ENCODE data around the gene SAMD11. TPM values are rescaled to one million over a fixed set of nuclear protein-coding genes. Genes with fewer than 3 reads are reported as not detected.
"Not testable (repeated sequence)": the region's sequence is repeated elsewhere in the genome, so short reads cannot be mapped to it uniquely, and the experiment has no call there.

SAMD11 gene
- total RNA-seq, 2 donors from 2014 or later = not detected

DNA sequence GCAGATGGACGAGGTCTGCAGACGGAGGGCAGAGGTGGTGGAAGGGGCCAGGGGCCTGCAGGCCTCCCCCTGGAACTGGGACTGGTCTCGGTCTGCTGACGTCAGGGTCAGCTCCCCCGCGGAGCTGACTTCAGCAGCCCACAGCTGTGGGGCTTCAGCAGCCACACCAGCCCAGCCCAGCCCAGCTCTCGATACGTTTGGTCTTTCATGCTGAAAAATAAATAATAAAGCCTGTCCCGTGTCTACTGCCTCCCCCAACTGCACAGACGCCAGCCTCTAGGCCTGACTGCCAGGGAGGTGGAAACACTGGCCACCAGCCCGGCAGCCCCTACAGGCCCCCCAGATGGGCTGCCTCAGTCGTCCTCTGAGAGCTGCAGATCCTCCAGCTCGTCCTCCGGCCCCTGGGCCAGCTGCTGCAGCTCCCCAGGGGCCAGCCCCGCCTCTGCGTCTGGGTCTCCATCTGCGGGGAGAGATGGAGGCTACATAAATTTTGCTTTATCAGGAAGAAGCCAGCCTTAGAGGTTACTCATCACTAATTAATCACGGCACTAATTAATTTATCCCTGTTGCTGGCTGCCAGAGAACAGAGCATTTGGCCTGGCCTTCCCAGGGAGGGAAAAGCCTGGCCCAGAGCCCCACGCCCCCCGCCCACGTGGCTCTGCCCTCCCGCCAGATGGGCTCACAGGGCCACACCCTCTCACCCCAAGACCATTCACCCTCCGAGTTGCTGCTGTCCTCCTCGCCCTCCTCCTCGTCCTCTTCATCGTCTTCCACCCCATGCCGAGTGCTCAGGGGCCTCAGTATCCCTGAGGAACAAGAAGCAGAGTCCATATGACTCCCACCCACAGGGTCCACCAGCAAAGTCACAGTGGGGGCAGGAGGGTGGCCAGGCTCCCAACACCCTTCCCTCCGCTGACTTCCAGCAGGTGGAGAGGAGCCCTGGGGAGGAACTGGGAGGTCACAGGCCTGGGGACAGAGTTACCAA, 20.9 kb downstream of the SAMD11 start:
- Mint-ChIP-seq H3K9me3 (no peaks in the 10 kb centered on the region), H3K4me3 (no peak overlapping the region), H3K27ac (no peak overlapping the region), H3K4me1 (ENCODE audit: low read depth in 2 of 2) (no peaks in the 10 kb centered on the region), H3K27me3 (peaks cover 0 to 3% of the 10 kb centered on the region in 2 donors), H3K36me3 (no peaks in the 10 kb centered on the region)
- DNase-seq (ENCODE audit: low spot score) (no peak), ATAC-seq (no peak)

GRCh38 chr1:945688-946556, 22.2 kb downstream of the SAMD11 start:
- Mint-ChIP-seq H3K27ac (no peak overlapping the region), H3K27me3 (peaks cover 0 to 3% of the 10 kb centered on the region in 2 donors), H3K4me3 (no peak overlapping the region), H3K4me1 (ENCODE audit: low read depth in 2 of 2) (no peaks in the 10 kb centered on the region), H3K36me3 (no peaks in the 10 kb centered on the region), H3K9me3 (no peaks in the 10 kb centered on the region)
- ATAC-seq (no peak), DNase-seq (ENCODE audit: low spot score) (no peak)

DNA sequence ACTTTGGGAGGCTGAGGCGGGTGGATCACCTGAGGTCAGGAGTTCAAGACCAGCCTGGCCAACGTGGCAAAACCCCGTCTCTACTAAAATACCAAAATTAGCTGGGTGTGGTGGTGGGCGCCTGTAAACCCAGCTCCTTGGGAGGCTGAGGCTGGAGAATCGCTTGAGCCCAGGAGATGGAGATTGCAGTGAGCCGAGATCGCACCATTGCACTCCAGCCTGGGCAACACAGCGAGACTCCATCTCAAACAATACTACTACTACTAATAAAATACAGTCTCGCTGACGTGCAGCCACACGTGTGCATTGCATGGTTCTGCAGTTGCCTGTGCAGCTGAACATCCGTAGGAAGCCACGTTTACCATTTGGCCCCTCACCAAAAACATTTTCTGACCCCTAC, 23.1 kb downstream of the SAMD11 start:
- H3K4me1 Mint-ChIP-seq (ENCODE audit: low read depth in 2 of 2); H3K4me3 Mint-ChIP-seq; H3K27me3 Mint-ChIP-seq; DNase-seq (ENCODE audit: low spot score); H3K36me3 Mint-ChIP-seq; H3K27ac Mint-ChIP-seq; ATAC-seq; H3K9me3 Mint-ChIP-seq: not testable (repeated sequence)

GRCh38 chr1:947958-948357, 24.2 kb downstream of the SAMD11 start:
- Mint-ChIP-seq H3K36me3 (no peaks in the 10 kb centered on the region), H3K9me3 (no peaks in the 10 kb centered on the region), H3K4me1 (ENCODE audit: low read depth in 2 of 2) (no peaks in the 10 kb centered on the region), H3K27me3 (no peaks in the 10 kb centered on the region), H3K4me3 (no peak overlapping the region), H3K27ac (no peak overlapping the region)
- no peak for DNase-seq (ENCODE audit: low spot score)
- no peak for ATAC-seq

GRCh38 chr1:950268-950667, 26.5 kb downstream of the SAMD11 start:
- peaks cover 0 to 4% of the 10 kb centered on the region in 2 donors for H3K4me1 Mint-ChIP-seq (ENCODE audit: low read depth in 2 of 2)
- ATAC-seq = no peak
- DNase-seq (ENCODE audit: low spot score) = no peak
- H3K27me3 Mint-ChIP-seq = no peaks in the 10 kb centered on the region
- H3K9me3 Mint-ChIP-seq = no peaks in the 10 kb centered on the region
- H3K27ac Mint-ChIP-seq = no peak overlapping the region
- H3K36me3 Mint-ChIP-seq = no peaks in the 10 kb centered on the region
- no peak overlapping the region for H3K4me3 Mint-ChIP-seq

- H3K27ac Mint-ChIP-seq = no peak overlapping the region
- no peaks in the 10 kb centered on the region for H3K36me3 Mint-ChIP-seq
- ATAC-seq = no peak
- no peaks in the 10 kb centered on the region for H3K27me3 Mint-ChIP-seq
- H3K4me3 Mint-ChIP-seq = no peak overlapping the region
- H3K4me1 Mint-ChIP-seq (ENCODE audit: low read depth in 2 of 2) = peaks cover 0 to 5% of the 10 kb centered on the region in 2 donors
- no peak for DNase-seq (ENCODE audit: low spot score)
- H3K9me3 Mint-ChIP-seq = no peaks in the 10 kb centered on the region
These were observed 27.2 kb downstream of the SAMD11 start for GRCh38 chr1:950881-951280.

GRCh38 chr1:951364-951763, 27.6 kb downstream of the SAMD11 start:
- no peak for ATAC-seq
- DNase-seq (ENCODE audit: low spot score) = no peak
- Mint-ChIP-seq H3K4me1 (ENCODE audit: low read depth in 2 of 2) (peaks cover 0 to 5% of the 10 kb centered on the region in 2 donors), H3K9me3 (no peaks in the 10 kb centered on the region), H3K27me3 (no peaks in the 10 kb centered on the region), H3K27ac (no peak overlapping the region), H3K4me3 (no peak overlapping the region), H3K36me3 (no peaks in the 10 kb centered on the region)

DNA sequence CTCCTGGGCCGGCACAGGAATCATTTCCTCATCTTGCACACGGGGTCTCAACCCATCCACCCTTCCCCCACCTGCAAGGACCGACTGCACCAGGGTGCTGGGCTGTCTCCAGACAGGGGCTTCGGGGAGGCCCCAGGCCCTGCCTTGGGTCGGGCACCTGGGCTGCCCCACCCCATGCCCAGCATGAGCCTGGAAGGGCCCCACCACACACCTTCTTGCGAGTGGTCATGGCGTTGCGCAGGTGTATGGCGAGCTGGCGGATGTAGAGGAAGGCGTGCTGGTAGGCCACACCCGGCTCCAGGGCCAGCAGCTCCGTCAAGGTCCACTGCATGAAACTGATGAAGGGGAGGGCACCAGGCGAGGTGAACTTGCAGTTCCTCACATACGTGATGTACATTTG, 28.5 kb downstream of the SAMD11 start:
- H3K27ac Mint-ChIP-seq = no peak overlapping the region
- peaks cover 4 to 9% of the 10 kb centered on the region in 2 donors for H3K4me1 Mint-ChIP-seq (ENCODE audit: low read depth in 2 of 2)
- H3K4me3 Mint-ChIP-seq = no peak overlapping the region
- no peaks in the 10 kb centered on the region for H3K9me3 Mint-ChIP-seq
- DNase-seq (ENCODE audit: low spot score) (no peak), ATAC-seq (no peak)
- no peaks in the 10 kb centered on the region for H3K36me3 Mint-ChIP-seq
- no peaks in the 10 kb centered on the region for H3K27me3 Mint-ChIP-seq

- Mint-ChIP-seq H3K36me3 (peaks cover 3% of the 10 kb centered on the region), H3K9me3 (no peaks in the 10 kb centered on the region), H3K4me1 (ENCODE audit: low read depth in 2 of 2) (peaks cover 8 to 12% of the 10 kb centered on the region in 2 donors), H3K27me3 (no peaks in the 10 kb centered on the region), H3K27ac (no peak overlapping the region), H3K4me3 (no peak overlapping the region)
- DNase-seq (ENCODE audit: low spot score) = no peak
- ATAC-seq = no peak
These were observed 28.9 kb downstream of the SAMD11 start for GRCh38 chr1:952603-953002.

- Mint-ChIP-seq H3K4me1 (ENCODE audit: low read depth in 2 of 2) (peaks cover 20 to 21% of the 10 kb centered on the region in 2 donors), H3K9me3 (no peaks in the 10 kb centered on the region), H3K36me3 (peaks cover 5% of the 10 kb centered on the region), H3K4me3 (no peak overlapping the region), H3K27ac (no peak overlapping the region), H3K27me3 (no peaks in the 10 kb centered on the region)
- DNase-seq (ENCODE audit: low spot score) (no peak), ATAC-seq (no peak)
These were observed 30.0 kb downstream of the SAMD11 start for GRCh38 chr1:953524-954320.

GRCh38 chr1:954927-955326, 31.2 kb downstream of the SAMD11 start:
- ATAC-seq = no peak
- H3K36me3 Mint-ChIP-seq = peaks cover 5% of the 10 kb centered on the region
- no peaks in the 10 kb centered on the region for H3K27me3 Mint-ChIP-seq
- peaks cover 20 to 21% of the 10 kb centered on the region in 2 donors for H3K4me1 Mint-ChIP-seq (ENCODE audit: low read depth in 2 of 2)
- DNase-seq (ENCODE audit: low spot score) = no peak
- H3K27ac Mint-ChIP-seq = no peak overlapping the region
- no peaks in the 10 kb centered on the region for H3K9me3 Mint-ChIP-seq
- no peak overlapping the region for H3K4me3 Mint-ChIP-seq

GRCh38 chr1:955474-955873, 31.8 kb downstream of the SAMD11 start:
- Mint-ChIP-seq H3K27me3 (no peaks in the 10 kb centered on the region), H3K36me3 (peaks cover 5% of the 10 kb centered on the region), H3K9me3 (no peaks in the 10 kb centered on the region), H3K4me1 (ENCODE audit: low read depth in 2 of 2) (peaks cover 20 to 21% of the 10 kb centered on the region in 2 donors), H3K27ac (no peak overlapping the region), H3K4me3 (no peak overlapping the region)
- ATAC-seq (no peak), DNase-seq (ENCODE audit: low spot score) (no peak)

- no peak for ATAC-seq
- DNase-seq (ENCODE audit: low spot score) = no peak
- Mint-ChIP-seq H3K4me1 (ENCODE audit: low read depth in 2 of 2) (peaks cover 20 to 21% of the 10 kb centered on the region in 2 donors), H3K9me3 (no peaks in the 10 kb centered on the region), H3K36me3 (peaks cover 5% of the 10 kb centered on the region), H3K27me3 (no peaks in the 10 kb centered on the region), H3K27ac (no peak overlapping the region), H3K4me3 (no peak overlapping the region)
These were observed 32.9 kb downstream of the SAMD11 start for GRCh38 chr1:956636-957035.

Measured in natural killer cell treated with Interleukin-12 subunit alpha and Interleukin-12 subunit beta and Interleukin-15 and Interleukin-18, amount 100 ng/mL, for 72 hours (primary cell).